ENCODE results near the gene TDRD3. TPM values are rescaled to one million over a fixed set of nuclear protein-coding genes. Genes with fewer than 3 reads are reported as not detected.
A peak's percentile ranks its signal among the peaks of the same experiment; 100 is the strongest.

TDRD3 gene
- total and polyA plus RNA-seq, 2 donors = 11.5 to 78.6 TPM

DNA sequence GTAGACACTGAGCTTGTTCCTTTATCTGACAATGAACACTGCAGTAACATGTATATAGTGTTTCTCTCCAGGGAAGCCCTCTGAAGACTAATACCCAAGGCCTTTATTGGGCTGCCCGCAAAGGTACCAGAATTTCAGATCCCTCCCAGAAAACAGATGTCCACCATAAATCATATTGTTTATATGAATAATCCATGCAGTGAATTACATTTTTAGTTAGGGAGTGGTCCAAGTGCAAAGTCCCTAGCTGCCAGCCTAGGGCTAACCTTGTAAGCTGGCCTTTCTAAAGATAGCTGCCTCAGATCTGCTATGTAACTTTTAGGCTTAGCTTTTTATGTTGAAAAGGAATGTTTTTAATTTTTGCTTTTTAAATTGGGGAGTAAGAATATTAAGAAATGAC, 44.7 kb downstream of the TDRD3 start:
- H3K27ac ChIP-seq (ENCODE audit: low read depth) = no peak overlapping the region
- no peak overlapping the region for H3K4me3 ChIP-seq (ENCODE audit: low read depth, low read length)
- no peaks in the 10 kb centered on the region for H3K4me1 ChIP-seq (ENCODE audit: insufficient read depth)
- no peaks in the 10 kb centered on the region for H3K36me3 ChIP-seq (ENCODE audit: insufficient read depth)
- DNase-seq (ENCODE audit: extremely low spot score) = no peak
- WGBS = 78% methylated on average over 1 of the region's 1 CpG

DNA sequence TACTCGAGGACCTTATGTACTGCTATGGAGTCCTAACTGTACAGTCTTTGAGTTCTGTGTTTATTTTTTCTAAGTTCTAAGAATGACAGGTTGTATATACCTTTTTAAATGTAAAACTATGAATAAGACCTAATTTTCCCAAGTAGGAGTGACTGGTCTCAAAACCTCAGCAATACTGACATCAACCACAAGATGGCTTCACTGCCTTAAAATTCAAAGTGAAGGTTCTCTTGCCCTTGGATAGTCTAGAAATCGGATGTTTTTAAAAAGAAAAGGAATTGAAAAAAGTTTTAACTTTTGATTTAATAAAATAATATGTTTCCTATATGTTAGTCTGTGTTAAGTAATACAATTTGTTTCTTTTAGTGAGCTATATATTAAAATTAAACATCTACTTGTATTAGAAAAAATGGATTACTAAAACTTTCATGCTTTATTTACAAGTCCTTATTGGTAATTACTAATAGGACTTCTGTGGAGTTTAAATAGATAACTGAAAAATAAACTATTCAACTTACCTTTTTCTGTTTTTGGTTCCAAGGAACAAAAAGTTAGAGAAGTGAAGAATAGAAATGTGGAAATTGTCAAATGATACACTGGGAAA, 52.0 kb downstream of the TDRD3 start:
- Histone ChIP-seq H3K27ac (ENCODE audit: low read depth) (no peak overlapping the region), H3K4me3 (ENCODE audit: low read depth, low read length) (no peak overlapping the region), H3K4me1 (ENCODE audit: insufficient read depth) (no peaks in the 10 kb centered on the region), H3K36me3 (ENCODE audit: insufficient read depth) (peaks cover 2% of the 10 kb centered on the region)
- peak; percentile 18 for DNase-seq (ENCODE audit: extremely low spot score)
- WGBS = 44% methylated on average over 2 of the region's 2 CpGs

DNA sequence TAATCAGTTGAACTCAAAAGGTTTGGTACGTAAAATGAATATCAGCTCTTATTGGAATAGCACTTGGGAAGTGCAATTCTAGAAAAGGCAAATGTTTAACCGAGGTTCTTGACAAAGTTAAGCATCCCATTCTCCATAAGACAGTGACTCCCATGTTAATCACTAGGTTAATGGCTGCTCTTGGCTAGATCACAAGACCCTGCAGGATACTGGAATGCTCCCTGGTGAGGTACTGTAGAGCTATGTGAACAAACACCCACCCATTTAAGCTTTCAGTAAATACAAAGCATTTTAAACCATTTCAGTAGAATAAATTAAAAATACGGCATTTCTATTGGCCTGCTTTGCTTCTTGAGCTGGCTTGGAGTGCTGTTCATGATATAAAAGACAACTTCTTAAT, 56.5 kb downstream of the TDRD3 start:
- Histone ChIP-seq H3K4me3 (ENCODE audit: low read depth, low read length) (no peak overlapping the region), H3K27ac (ENCODE audit: low read depth) (no peak overlapping the region), H3K4me1 (ENCODE audit: insufficient read depth) (no peaks in the 10 kb centered on the region), H3K36me3 (ENCODE audit: insufficient read depth) (no peaks in the 10 kb centered on the region)
- DNase-seq (ENCODE audit: extremely low spot score) = no peak
- 89% methylated on average over 3 of the region's 3 CpGs for WGBS

DNA sequence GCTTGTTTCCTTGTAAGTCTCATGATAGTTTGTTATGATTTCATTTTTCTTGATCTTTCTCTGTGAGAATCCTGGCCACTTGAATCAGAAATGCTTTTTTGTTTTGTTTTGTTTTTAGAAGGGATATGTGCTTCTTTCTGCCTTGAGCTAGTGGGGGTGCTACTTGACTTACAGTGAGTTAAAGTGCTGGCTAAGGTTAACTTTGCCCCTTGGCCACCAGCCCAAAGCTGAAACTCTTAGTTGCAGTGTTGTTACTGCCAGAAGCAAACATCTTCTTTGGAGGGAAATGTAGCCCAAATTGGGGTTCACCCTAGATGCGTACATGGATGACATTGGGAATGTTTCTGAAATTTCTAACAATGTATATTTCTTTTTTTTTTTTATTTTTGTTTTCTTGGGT, 57.4 kb downstream of the TDRD3 start:
- Histone ChIP-seq H3K27ac (ENCODE audit: low read depth) (no peak overlapping the region), H3K36me3 (ENCODE audit: insufficient read depth) (no peaks in the 10 kb centered on the region), H3K4me1 (ENCODE audit: insufficient read depth) (no peaks in the 10 kb centered on the region), H3K4me3 (ENCODE audit: low read depth, low read length) (no peak overlapping the region)
- no peak for DNase-seq (ENCODE audit: extremely low spot score)
- 98% methylated on average over 1 of the region's 1 CpG for WGBS

DNA sequence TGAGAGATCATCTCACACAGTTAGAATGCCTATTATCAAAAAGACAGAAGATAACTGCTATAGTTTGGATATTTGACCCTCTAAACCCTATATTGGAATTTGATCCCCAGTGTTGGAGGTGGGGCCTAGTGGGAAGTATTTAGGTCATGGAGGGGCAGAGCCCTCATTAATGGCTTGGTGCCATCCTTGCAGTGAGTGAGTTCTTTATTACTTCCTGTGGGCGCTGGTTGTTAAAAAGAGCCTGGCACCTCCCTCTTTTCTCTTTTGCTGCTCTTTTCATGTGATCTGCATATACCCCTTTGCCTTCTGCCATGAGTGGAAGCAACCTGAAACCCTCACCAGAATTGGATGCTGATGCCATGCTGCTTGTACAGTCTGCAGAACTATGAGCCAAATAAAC, 66.8 kb downstream of the TDRD3 start:
- Histone ChIP-seq H3K4me3 (ENCODE audit: low read depth, low read length) (no peak overlapping the region), H3K4me1 (ENCODE audit: insufficient read depth) (no peaks in the 10 kb centered on the region), H3K27ac (ENCODE audit: low read depth) (no peak overlapping the region), H3K36me3 (ENCODE audit: insufficient read depth) (peaks cover 8% of the 10 kb centered on the region)
- WGBS = 78% methylated on average over 1 of the region's 1 CpG
- DNase-seq (ENCODE audit: extremely low spot score) = no peak

DNA sequence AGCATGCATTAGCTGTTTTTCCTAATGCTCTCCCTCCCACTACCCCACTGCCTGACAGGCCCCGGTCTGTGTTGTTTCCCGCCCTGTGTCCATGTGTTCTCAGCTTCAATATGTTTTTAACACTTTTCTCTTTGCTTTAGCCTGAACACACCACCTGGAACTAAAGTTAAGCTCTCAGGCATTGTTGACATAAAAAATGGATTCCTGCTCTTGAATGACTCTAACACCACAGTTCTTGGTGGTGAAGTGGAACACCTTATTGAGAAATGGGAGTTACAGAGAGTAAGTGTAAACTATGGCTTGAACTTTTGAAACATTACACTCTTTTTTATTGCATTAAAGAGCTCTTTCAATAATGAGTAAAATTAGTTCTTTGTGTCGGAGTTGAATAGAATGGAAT, 70.1 kb downstream of the TDRD3 start:
- 96% methylated on average over 3 of the region's 3 CpGs for WGBS
- no peak for DNase-seq (ENCODE audit: extremely low spot score)
- Histone ChIP-seq H3K27ac (ENCODE audit: low read depth) (no peak overlapping the region), H3K4me3 (ENCODE audit: low read depth, low read length) (no peak overlapping the region), H3K4me1 (ENCODE audit: insufficient read depth) (no peaks in the 10 kb centered on the region), H3K36me3 (ENCODE audit: insufficient read depth) (peaks cover 4% of the 10 kb centered on the region)

DNA sequence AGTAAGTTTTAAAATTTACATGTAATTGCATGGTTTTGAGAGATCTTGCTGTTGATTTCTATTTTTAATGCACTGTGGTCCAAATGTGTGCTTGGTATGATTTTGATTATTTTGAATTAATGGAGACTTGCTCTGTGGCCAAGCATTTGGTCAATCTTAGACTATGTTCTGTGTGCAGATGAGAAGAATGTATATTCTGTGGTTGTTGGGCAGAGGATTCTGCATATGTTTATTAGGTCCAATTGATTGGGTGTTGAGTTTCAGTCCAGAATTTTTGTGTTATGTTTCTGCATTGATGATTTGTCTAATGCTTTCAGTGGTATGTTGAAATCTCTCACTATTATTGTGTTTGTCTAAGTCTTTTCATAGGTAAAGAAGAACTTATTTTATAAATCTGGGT, 82.3 kb downstream of the TDRD3 start:
- DNase-seq (ENCODE audit: extremely low spot score) = no peak
- Histone ChIP-seq H3K36me3 (ENCODE audit: insufficient read depth) (no peaks in the 10 kb centered on the region), H3K4me1 (ENCODE audit: insufficient read depth) (no peaks in the 10 kb centered on the region), H3K4me3 (ENCODE audit: low read depth, low read length) (no peak overlapping the region), H3K27ac (ENCODE audit: low read depth) (no peak overlapping the region)

DNA sequence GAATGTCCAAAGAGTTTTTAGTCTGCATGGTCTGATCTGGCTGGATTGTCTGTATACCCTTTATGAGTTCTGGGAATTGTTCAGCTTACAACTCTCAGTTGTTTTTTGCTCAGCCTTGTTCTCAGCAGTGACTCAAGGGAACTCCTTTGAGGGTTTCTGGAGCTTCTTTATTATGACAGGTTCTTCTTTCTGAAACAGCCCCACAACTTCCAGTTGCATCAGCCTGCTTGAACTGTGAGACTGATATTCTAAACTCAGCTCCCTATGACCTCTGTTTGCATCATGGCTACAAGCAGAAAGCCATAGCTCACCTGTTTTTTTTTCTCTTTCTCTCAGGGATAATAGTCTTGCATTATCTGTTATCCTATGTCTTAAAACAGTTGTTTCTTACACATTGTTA, 85.0 kb downstream of the TDRD3 start:
- no peaks in the 10 kb centered on the region for H3K36me3 ChIP-seq (ENCODE audit: insufficient read depth)
- no peak overlapping the region for H3K27ac ChIP-seq (ENCODE audit: low read depth)
- H3K4me1 ChIP-seq (ENCODE audit: insufficient read depth) = no peaks in the 10 kb centered on the region
- no peak for DNase-seq (ENCODE audit: extremely low spot score)
- no peak overlapping the region for H3K4me3 ChIP-seq (ENCODE audit: low read depth, low read length)

DNA sequence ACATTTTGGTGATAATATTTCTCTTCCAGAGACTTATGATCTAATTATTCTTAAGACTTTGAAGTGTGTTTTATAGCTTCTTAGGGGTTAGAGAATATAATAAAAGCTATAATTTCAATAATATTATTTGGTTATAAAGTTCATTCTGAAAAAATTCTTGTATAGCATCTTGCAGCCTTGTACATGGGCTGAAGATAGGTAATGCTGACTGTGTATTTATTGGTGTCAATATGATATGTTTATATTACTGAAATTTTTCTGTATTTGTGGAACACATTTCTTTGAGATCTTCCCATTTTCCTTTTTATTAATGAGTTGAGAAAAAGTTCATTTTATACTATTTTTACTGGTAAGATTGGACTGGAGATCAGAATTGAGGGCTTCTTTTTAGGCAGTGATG, 87.8 kb downstream of the TDRD3 start:
- Histone ChIP-seq H3K4me1 (ENCODE audit: insufficient read depth) (no peaks in the 10 kb centered on the region), H3K27ac (ENCODE audit: low read depth) (no peak overlapping the region), H3K36me3 (ENCODE audit: insufficient read depth) (peaks cover 3% of the 10 kb centered on the region), H3K4me3 (ENCODE audit: low read depth, low read length) (no peak overlapping the region)
- no peak for DNase-seq (ENCODE audit: extremely low spot score)

DNA sequence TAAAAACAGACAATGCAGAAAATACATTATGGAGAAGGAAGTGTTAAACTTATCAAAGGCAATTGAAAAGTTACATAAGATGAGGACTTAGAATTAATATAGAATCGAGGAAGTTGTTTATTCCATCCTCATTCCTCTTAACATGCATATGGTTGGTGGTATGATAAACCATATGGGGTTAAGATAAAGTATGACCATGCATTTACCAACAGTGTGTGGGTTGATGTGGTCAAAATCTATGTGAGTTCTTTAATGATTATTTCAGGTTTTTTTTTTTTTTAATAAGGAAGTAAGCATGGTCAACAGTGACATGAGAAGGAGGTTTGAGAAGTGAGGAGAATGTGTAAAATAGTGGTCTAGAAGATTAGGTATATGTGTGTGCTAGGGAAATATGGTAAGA, 94.5 kb downstream of the TDRD3 start:
- no peak overlapping the region for H3K4me3 ChIP-seq (ENCODE audit: low read depth, low read length)
- H3K27ac ChIP-seq (ENCODE audit: low read depth) = no peak overlapping the region
- H3K4me1 ChIP-seq (ENCODE audit: insufficient read depth) = no peaks in the 10 kb centered on the region
- H3K36me3 ChIP-seq (ENCODE audit: insufficient read depth) = peaks cover 5% of the 10 kb centered on the region
- no peak for DNase-seq (ENCODE audit: extremely low spot score)
- 77% methylated on average over 1 of the region's 1 CpG for WGBS

DNA sequence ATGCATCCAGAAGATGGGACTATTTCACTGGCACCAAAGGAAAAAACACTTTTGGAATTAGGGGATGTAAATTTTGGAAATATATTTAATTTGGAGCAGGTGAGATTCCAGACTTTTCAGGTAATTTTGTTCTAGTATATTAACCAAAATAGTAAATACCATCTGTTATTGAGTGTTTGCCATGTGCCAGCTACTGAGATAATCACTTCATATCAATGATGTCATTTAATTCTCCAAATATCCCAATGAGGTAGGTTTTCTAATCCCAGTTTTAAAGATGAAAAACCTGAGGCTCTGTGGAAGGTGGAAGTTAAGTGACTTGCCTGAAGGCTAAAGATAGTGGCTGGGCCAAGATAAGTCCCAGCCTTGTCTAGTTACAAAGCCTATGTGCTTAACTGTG, 95.2 kb downstream of the TDRD3 start:
- no peak for DNase-seq (ENCODE audit: extremely low spot score)
- Histone ChIP-seq H3K4me1 (ENCODE audit: insufficient read depth) (no peaks in the 10 kb centered on the region), H3K36me3 (ENCODE audit: insufficient read depth) (peaks cover 5% of the 10 kb centered on the region), H3K27ac (ENCODE audit: low read depth) (no peak overlapping the region), H3K4me3 (ENCODE audit: low read depth, low read length) (no peak overlapping the region)

DNA sequence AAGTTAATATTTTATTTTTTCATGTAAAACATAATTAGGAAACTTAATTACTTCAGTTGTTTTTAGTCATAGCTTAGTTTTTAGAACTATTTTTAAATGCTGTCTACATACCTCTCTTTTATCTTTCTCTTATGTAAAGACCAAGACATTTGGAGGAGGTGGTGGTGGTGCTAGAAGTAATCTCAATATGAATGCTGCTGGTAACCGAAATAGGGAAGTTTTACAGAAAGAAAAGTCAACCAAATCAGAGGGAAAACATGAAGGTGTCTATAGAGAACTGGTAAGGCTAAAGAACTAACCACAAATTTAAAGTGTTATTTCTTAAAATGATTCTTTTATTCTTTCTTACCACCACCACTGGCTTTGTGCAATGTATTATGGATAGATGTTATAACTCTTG, 97.3 kb downstream of the TDRD3 start:
- Histone ChIP-seq H3K4me3 (ENCODE audit: low read depth, low read length) (no peak overlapping the region), H3K36me3 (ENCODE audit: insufficient read depth) (peaks cover 3% of the 10 kb centered on the region), H3K4me1 (ENCODE audit: insufficient read depth) (no peaks in the 10 kb centered on the region), H3K27ac (ENCODE audit: low read depth) (no peak overlapping the region)
- 73% methylated on average over 1 of the region's 1 CpG for WGBS
- no peak for DNase-seq (ENCODE audit: extremely low spot score)

DNA sequence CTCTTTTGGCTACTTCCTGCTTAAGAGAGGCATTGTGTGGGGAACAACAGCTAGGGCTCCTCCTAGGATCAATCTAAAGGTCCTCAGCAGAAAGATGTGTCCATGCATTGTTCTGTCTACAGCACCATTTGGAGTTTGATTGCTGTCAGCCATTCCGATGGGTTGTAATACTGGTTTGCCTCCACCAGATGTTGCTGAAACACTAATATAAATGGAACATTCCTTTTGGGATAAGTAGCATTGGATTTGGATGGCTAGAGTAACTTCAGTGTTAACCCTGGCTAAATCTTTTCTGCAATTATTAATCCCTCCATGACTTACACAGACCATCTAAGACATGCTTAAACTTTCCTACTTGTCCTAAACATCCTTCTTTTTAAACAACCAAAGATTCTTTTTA, 104.2 kb downstream of the TDRD3 start:
- no peaks in the 10 kb centered on the region for H3K4me1 ChIP-seq (ENCODE audit: insufficient read depth)
- peaks cover 3% of the 10 kb centered on the region for H3K36me3 ChIP-seq (ENCODE audit: insufficient read depth)
- no peak for DNase-seq (ENCODE audit: extremely low spot score)
- H3K27ac ChIP-seq (ENCODE audit: low read depth) = no peak overlapping the region
- 100% methylated on average over 1 of the region's 1 CpG for WGBS
- no peak overlapping the region for H3K4me3 ChIP-seq (ENCODE audit: low read depth, low read length)

DNA sequence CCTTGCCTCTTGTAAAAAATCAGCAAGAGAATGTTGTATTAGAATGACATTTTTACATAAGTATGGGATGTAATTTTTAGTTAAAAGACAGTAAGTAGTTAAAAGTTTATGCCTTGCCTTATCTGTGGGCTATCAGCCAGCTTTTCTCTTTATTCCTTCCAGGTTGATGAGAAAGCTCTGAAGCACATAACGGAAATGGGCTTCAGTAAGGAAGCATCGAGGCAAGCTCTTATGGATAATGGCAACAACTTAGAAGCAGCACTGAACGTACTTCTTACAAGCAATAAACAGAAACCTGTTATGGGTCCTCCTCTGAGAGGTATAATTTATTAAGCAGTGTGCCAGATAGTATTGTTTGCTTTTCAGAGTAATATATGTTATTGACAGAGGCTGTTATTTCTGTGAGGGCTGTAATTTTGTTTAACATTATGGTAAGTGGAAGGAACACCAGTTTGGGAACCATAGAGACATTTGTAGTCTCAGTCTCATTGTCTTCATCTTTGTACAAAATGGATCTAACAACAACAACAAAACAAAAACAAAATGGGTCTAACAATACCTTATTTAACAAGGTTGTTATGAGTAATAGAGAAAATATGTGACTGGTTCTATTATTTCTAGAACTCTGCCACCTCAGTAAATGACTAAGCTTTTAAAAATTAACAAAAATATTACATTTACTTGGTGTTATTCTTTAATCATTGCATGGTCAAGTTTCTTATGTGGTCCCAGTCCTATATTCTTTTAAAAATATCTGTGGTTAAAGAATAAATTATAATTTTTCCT, 112.8 kb downstream of the TDRD3 start:
- 59% methylated on average over 3 of the region's 3 CpGs for WGBS
- DNase-seq (ENCODE audit: extremely low spot score) = no peak
- Histone ChIP-seq H3K36me3 (ENCODE audit: insufficient read depth) (no peaks in the 10 kb centered on the region), H3K4me1 (ENCODE audit: insufficient read depth) (no peaks in the 10 kb centered on the region), H3K4me3 (ENCODE audit: low read depth, low read length) (no peak overlapping the region), H3K27ac (ENCODE audit: low read depth) (no peak overlapping the region)

DNA sequence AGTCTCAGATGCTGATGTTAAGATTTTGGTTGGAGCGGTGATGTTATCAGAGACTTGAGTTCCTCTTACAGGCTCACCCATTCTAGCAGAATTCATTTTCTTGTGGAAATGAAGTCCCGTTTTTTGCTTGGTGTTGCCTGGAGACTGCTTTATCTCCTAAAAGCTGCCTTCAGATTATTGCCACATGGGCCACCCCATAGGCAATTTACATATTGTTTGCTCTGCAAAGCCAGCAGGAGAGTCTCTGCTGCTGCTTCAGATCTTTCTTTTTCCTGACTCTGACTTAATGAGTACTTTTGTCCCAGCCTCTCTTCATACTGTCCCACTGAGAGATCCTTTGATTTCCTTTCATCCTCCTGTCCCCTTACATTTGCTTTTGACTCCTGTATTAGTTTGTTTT, 114.6 kb downstream of the TDRD3 start:
- no peak for DNase-seq (ENCODE audit: extremely low spot score)
- Histone ChIP-seq H3K27ac (ENCODE audit: low read depth) (no peak overlapping the region), H3K4me3 (ENCODE audit: low read depth, low read length) (no peak overlapping the region), H3K36me3 (ENCODE audit: insufficient read depth) (no peaks in the 10 kb centered on the region), H3K4me1 (ENCODE audit: insufficient read depth) (no peaks in the 10 kb centered on the region)
- WGBS = 87% methylated on average over 2 of the region's 2 CpGs

Measured in urinary bladder (tissue), 4 donors.